NCI-H1930 (cell line): ENCODE results near the gene FAM89A.
"Not testable (repeated sequence)": the region's sequence is repeated elsewhere in the genome, so short reads cannot be mapped to it uniquely, and the experiment has no call there.

ENCODE experiments used
- DNase-seq, 2 experiments: peaks; one replicate each; lab custom pipeline; 2025; lab: John Stamatoyannopoulos, UW

Gene FAM89A

DNA sequence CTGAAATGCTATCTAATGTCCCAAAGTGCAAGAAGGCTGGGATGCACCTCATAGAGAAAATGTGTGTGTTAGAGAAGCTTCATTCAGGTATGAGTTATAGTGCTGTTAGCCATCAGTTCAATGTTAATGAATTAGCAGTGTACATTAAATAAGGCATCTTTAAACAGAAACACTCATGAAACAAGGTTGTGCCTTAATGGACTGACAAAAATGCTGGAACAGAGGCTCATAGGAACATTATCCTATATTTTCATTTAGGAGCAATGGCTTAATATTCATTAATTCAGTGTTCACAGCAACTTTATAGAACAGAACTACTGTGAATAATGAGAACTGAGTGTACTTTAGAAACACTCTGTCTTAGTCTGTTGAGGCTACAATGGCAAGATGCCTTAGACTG is 15.2 kb upstream of the FAM89A start:
- DNase-seq: no peak

DNA sequence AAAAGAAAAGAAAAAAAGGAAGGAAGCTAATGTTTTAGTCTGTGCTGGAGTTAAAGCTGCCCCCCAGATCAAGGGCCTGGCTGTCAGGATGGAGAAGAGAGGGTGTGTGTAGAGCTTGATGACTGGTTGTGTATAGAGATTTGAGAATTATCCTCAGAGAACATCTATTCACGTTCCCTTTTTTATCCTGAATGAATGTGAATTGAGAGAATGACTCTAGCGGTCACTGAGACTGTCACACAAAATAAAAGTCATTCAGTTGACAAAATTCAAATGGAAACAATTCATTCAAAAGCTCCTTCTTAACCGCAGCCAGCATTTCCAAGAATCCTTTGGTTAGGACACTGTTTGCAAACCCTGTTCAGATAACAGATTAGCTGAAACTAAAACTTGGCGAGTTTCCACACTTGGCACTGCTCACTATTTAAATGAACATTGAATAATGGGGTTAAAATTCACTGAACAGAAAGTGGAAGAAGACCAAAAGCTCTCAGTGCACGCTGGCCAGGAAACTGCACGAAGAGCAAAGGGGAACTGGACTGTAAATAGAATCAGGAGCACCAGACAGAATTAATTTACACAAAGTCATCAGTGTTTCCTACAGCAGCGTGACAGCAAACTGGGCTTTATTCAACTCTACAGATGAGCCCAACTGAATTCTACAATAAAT is 13.6 kb upstream of the FAM89A start:
- no peak for DNase-seq

DNA sequence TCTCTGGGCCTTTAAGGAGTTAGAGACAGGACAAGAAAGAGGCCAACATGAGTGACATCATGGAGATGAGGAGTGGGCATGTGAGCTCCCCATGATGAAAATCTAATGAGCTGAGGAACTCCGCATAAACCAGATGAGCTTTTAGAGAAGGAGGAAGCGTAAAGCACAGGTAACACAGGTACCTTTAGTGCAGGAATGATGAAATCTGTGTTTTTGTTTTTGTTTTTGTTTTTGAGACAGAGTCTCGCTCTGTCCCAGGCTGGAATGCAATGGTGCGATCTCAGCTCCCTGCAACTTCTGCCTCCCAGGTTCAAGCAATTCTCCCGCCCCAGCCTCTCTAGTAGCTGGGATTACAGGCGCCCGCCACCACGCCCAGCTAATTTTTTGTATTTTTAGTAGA is 12.7 kb upstream of the FAM89A start:
- DNase-seq: no peak

DNA sequence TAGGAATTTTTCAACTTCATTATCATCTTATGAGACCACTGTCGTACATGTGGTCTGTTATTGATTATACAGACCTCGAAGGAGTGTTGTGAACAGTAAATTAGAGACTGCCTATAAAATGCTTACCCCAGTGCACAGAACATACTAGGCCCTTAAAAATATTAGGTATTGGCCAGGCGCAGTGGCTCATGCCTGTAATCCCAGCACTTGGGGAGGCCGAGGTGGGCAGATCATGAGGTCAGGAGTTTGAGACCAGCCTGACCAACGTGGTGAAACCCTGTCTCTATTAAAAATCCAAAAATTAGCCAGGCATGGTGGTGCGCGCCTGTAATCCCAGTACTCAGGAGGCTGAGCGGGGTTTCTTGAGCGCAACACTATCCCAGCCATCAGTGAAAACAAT is 10.9 kb upstream of the FAM89A start:
- not testable (repeated sequence) for DNase-seq

DNA sequence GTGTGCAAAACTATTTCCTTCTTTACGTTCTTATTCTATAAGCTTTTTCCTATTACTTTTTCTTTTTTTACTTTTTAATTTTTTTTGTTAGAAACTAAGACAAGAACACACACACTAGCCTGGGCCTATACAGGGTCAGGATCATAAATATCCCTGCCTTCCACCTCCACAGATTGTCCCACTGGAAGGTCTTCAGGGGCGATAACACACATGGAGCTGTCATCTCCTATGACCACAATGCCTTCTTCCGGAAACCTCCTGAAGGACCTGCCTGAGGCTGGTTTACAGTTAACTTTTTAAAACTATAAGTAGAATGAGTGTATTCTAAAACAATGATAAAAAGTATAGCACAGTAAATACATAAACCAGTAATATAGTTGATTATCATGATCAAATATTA is 10.3 kb upstream of the FAM89A start:
- DNase-seq: no peak

DNA sequence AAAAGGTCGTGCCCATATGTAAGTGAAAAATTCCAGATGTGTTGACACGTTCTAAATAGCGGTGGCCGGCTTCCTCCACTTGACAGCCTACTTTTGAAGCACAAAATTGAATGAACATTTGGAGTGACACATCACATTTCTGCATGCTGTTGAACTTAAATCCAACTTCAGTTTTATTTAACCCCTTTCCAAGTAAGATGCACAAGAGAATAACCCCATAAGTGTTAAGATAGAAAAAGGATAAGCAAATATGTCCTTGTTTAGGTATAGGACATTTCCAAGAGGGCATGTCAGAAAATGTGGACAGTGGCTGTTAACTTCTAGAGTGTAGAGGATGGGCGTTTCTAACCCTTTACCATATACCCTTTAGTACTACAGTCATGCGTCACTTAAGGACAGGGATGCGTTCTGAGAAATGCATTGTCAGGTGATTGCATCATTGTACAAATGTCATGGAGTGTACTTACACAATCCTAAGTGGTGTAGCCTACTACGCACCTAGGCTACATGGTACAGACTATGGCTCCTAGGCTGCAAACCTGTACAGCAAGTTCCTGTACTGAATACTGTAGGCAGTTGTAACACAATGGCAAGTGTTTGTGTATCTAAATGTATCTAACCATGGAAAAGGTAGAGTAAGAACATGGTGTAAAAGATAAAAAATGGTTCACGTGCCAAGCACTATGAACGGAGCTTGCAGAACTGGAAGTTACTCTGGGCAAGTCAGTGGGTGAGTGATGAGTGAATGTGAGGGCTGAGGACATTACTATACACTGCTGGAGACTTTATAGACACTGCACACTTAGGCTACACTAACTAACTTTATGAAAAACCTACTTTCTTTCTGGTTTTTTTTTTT is 9.3 kb upstream of the FAM89A start:
- DNase-seq: no peak

DNA sequence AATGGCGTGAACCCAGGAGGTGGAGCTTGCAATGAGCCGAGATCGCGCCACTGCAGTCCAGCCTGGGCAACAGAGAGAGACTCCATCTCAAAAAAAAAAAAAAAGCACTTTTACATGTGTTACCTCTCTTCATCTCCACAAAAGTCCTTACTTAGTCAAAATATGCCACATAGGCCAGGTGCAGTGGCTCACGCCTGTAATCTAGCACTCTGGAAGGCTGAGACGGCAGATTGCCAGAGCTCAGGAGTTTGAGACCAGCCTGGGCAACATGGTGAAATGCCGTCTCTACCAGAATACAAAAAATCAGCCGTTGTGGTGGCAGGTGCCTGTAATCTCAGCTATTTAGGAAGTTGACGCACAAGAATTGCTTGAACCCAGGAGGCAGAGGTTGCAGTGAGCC is 8.4 kb upstream of the FAM89A start:
- not testable (repeated sequence) for DNase-seq

DNA sequence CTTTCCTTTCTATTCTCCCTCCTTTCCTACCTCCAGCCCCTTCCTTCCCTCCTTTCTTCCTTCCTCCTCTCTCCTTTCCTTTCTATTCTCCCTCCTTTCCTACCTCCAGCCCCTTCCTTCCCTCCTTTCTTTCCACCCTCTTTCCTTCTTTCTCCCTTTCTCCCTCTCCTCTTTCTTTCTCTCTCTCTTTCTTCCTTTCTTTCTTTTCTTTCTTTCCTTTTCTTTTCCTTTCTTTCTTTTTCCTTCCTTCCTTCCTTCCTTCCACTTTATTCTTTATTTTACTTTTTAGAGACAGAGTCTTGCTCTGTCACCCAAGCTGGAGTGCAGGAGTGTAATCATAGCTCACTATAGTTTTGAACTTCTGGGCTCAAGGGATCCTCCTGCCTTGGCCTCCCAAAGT is 7.5 kb upstream of the FAM89A start:
- not testable (repeated sequence) for DNase-seq

DNA sequence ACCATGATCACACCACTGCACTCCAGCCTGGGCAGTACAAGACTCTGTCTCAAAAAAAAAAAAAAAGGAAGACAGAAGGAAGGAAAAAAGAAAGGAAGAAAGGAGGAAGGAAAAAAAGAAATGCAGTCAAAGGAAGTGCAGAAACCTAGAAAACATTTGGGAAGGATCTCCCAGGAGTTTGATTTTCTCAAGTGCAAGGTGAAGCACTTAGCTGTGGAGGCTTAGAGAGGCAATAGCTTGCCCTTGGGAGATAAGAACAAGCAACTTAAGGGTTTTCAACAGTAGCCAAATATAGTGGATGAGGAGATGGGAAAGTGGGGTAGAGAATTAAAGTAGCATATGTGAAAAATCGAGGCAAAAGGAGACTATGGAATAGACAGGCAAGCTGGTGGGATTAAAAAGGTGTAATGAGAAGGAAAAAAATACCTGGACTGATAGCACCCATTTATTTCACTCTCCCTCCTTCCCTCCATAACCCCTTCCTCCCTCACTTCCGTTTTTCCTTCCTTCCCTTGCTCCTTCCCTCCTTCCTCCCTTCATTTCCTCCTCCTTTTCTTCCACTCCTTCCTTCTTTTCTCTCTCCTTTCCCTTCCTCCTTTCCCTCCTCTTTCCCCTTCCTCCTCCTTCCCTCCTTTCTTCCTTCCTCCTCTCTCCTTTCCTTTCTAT is 6.8 kb upstream of the FAM89A start:
- DNase-seq: no peak

DNA sequence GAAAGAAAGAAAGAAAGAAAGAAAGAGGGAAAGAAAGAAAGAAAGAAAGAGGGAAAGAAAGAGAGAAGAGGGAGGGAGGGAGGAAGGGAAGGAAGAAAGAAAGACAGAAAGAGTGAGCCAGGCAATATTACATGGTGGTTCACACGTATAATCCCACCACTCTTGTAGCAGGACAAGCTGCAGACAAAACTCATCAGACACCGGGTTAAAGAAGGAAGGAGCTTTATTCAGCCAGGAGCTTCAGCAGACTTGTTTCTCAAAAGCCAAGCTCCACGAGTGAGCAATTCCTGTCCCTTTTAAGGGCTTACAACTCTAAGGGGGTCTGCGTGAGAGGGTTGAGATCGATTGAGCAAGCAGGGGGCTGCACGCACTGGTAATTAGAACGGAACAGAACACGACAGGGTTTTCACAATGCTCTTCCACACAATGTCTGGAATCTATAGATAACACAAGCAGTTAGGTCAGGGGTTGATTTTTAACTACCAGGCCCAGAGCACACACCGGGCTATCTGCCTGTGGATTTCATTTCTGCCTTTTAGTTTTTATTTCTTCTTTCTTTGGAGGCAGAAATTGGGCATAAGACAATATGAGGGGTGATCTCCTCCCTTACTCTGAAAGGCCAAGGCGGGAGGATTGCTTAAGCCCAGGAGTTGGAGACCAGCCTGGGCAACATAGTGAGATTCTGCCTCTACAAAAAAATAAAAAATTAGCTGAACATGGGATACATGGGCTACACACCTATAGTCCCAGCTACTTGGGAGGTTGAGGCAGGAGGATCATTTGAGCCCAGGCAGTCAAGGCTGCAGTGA is 6.1 kb upstream of the FAM89A start:
- DNase-seq: not testable (repeated sequence)

DNA sequence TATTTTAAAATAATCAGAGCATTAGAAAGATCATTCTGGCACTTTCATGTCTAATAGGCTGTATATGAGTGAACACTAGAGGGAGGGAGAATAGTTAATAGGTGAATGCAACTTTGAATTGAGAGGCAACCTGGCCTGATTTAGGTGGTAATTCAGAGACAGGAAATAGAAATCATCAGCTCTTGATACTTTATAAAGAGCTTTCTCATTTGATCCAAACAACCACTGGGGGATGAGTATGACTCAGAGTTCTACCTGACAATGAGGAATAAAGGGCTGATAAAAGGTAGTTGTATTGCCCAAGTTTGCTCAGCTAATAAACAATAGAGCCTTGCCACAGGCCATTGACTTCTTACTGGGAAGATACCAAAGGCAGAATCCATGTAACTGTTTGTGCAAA is 5.2 kb upstream of the FAM89A start:
- DNase-seq: no peak

DNA sequence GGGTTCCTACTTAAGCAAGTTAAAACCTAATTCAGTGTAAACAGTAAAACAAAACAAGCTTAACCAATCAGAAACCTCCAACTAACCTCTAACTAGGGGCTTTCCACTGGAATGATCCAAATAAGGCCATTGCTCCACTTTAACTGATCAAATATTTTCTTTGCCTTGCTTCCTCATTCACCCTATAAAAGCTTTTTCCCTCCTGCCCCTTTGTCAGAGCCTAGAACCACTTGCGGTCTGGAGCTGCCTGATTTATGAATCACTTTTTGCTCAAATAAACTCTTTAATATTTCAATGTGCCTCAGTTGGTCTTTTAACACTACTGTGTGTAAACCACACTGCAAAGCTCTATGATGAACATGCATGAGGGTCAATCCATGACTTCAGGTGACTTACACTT is 4.5 kb upstream of the FAM89A start:
- DNase-seq: no peak

DNA sequence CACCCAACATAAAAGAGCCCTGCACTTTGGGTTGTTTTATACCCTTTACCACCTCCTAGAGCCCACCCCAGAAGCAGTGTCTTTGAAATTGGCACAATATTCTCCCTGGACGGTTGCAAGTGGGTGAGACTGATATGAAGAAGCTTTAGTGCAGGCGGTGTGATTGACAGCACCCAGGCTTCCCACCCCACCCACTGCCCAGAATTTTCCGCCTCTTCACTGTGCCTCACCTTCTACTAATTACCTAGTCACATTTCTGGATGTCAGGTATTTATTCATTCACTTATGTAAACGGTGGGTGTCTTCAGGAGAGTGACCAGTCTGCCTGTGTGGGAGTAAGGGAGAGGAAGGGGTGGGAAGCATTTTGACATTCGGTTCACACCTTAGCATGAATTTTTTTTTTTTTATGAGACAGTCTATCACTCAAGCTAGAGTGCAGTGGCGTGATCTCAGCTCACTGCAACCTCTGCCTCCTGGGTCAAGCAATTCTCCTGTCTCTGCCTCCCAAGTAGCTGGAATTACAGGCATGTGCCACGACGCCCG is 1.7 kb upstream of the FAM89A start:
- DNase-seq: no peak

DNA sequence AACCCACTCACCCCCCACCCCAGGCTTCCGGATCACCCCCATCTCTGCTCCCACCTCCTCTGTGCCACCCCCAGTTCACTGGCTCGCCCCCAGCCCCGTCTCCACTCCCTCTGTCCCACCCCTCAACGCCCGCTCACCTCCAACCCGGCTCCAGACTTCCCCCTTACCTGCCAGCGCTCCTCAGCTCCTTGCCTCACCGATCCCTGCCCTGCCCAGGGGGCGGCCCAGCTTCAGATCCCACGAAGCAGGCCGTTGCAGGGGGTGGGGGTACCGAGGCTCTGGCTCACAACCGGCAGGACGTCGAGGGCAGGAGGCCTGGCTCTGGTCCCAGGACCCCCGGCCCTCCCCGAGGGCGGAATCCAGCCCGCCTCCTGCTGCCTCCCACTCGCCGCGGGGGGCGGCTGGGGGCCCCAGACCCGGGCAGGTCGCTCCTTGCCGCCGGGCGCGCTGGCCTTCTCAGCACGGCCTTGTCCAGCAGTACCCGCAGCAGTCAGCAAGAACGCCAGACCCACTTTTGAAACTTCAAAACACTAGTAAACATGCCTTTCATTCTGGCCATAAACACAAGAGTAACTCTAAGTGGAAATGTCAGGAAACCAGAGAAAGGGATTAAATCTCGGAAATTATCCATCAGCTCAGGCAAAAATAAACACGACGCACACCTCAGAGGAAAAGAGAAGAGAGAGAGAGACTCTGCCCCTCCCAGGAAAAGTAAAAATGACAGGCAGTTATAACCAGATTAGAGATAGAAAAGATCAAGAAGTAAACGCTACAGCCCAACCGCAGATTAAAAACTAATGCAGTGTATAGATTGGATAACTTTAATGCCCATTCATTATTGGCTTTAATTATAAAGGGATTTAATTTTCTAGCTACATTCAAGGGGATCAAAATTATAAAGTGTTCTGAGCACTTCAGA is 1.0 kb upstream of the FAM89A start:
- no peak for DNase-seq

DNA sequence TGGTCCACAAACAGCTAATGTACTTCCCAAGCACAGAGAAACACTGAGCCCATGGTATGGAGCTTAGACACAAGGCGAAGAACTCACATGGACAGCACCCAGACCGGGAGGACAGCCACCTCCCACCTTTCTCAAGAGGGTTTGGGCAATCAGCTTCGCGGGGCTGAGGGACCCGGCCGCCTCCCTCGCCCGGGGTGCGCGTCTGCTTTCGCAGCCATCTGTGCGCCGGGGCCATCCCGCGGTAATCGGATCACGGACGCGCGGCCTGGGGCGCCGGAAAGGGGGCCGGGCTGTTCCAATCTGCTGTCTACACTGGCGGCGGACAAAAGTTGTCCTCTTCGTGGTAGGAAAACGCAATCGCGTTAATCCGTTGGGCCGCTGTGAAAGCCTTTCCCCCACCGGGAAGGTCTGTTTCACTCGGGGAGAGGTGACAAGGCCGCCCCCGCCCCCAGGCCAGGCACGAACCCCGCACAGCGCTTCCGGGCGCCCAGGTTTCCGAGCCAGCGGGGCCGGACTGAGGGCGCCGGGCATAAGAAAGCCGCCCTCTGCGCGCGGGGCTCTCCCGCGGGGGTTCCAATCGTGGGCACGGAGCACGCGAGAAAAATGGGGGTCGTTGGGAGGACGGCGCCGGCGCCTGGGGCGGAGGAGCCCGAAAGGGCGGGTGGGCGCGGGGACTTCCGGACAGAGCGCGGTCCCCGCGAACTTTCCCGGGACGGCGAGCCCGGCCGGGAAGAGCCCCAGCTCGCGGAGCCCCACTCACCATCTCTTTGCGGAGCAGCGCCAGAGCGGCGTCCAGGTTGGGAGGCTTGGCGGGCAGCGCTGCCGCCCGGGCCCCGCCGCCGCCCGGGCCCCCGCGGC is 664 bp downstream of the FAM89A start:
- DNase-seq: no peak

DNA sequence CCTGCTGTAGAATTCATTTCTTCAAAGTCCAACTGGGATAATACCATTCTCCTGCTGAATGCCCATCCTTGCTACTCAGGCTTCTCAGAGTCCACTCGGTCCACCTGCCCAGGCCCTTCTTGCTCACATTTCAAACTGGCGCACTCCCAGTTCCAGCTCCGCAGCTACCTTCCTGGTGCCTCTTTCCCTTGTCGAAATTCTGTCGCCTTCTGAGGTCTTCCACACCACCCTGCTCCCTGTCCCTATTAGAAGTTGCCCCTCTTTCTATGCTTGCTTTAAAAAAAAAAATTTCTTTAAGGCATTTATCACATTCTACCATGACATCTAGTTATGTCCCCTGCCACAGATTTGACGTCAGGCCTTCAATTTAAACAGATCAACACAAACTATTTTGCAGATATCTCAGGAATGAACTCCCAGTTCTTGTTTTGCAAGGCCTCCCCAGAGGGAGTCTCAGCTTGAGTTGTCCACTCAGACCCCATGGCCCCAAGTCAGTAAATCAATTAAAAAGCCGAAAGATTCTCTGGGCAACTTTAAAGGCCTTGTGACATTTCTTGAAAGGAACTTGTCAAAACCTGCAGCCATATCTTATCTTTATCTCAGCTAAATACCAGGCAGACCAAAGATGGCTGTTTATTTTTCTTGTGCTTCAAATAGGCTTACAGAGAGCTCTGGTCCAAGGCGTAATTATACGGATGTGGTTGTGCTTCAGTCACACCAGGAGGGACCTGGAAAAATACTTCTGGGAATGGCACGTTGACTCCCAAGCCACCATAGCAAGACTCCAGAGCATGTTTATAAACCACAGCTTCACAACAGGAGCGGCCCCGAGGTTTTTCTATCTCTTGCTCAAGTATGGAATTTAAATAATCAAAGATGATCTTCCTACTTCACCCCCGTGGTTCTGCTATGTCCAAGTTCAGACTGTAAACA is 2.2 kb downstream of the FAM89A start:
- DNase-seq: no peak

DNA sequence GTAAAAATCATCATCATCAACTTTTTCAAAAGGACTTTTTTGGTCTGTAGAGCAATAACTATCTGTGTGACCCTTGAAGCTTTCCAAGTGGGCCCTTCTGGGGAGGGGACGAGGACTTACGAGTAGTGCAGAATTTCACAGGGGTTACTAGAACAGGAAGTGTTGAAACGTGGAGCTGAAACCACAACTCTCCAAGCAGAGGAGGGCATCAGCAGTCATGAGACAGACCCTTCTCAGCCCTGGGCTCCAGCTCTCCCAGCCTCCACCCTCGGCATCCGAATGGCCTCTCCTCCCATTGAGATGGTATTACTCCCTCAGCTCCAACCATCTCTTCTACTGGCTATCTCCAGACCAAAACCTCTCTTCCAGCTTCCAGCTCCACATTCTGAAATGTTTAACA is 3.6 kb downstream of the FAM89A start:
- no peak for DNase-seq

DNA sequence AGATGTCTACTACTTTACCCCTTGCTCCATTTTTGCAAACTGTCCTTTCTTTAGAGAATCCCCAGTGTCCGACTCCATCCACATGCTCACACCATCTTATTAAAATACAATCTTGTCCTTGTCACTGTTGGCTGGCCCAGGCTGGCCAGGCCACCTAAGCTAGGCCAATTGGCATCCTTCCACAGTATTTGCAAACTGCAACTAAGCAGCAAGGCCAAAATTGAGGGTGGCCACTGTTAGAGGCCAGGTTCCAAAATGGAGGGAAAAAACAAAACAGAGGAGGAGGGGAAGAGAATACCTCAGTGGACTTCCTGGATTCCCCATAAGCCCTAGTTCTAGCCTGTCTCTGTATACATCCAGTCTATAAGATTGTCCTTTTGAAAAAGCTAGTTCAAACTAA is 4.3 kb downstream of the FAM89A start:
- DNase-seq: no peak

DNA sequence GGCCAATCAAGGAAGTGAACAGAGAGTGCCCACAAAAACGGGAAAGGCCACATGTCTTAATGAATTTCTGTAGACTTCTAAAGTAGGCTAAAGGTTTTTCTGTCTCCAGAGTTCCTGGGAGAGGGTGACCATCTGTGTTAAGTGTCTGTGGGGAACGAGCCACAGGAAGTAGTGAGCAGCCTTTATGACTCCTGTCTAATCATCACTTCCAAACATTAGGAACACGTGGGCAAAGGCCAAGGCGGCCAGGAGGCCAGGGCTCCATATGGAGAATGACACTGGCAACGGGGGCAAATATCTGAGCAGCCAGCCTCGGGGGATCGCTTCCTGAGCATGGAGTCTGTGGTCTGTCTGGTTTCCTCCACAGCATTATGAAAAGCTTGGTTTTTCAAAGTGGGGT is 7.1 kb downstream of the FAM89A start:
- DNase-seq: no peak
